VCaP (cell line): ENCODE measurements around the gene PCBP1.
"Not testable (repeated sequence)": the region's sequence is repeated elsewhere in the genome, so short reads cannot be mapped to it uniquely, and the experiment has no call there.

Source experiments
- H3K27ac ChIP-seq: fragments of 450-650 bp; 2 replicates; pipeline ENCODE4 v1.5.1; 2017
- CTCF ChIP-seq: fragments of 450-650 bp; conservative IDR thresholded peaks from 2 replicates; pipeline ENCODE4 v1.5.1; 2017; ENCODE audit warnings: mild to moderate bottlenecking, moderate library complexity

The PCBP1 gene

GRCh38 chr2:70045932-70046331 is 41.3 kb upstream of the PCBP1 start:
- H3K27ac ChIP-seq = no peak overlapping the region
- no peak for TF ChIP-seq CTCF

- TF ChIP-seq CTCF = no peak
- H3K27ac ChIP-seq = no peak overlapping the region
Measured at GRCh38 chr2:70046534-70046933, 40.7 kb upstream of the PCBP1 start.

GRCh38 chr2:70047451-70047850 is 39.8 kb upstream of the PCBP1 start:
- TF ChIP-seq CTCF = no peak
- no peak overlapping the region for H3K27ac ChIP-seq

- TF ChIP-seq CTCF = no peak
- H3K27ac ChIP-seq = no peak overlapping the region
Measured at GRCh38 chr2:70049255-70049654, 38.0 kb upstream of the PCBP1 start.

- TF ChIP-seq CTCF = no peak
- no peak overlapping the region for H3K27ac ChIP-seq
Measured at GRCh38 chr2:70050631-70051425, 36.4 kb upstream of the PCBP1 start.

- not testable (repeated sequence) for H3K27ac ChIP-seq
Measured at GRCh38 chr2:70055259-70055658, 32.0 kb upstream of the PCBP1 start.

GRCh38 chr2:70061317-70061716 is 26.0 kb upstream of the PCBP1 start:
- no peak overlapping the region for H3K27ac ChIP-seq
- TF ChIP-seq CTCF = no peak

- TF ChIP-seq CTCF = no peak
- H3K27ac ChIP-seq = no peak overlapping the region
Measured at GRCh38 chr2:70062270-70062669, 25.0 kb upstream of the PCBP1 start.
